Erythroblast (primary cell): Measurements from ENCODE around the gene SHMT2.
"Not testable (repeated sequence)": the region's sequence is repeated elsewhere in the genome, so short reads cannot be mapped to it uniquely, and the experiment has no call there.

ENCODE experiments used
- DNase-seq, 2 experiments: peaks; one replicate each; lab custom pipeline; 2025; lab: John Stamatoyannopoulos, UW
- GATA1 ChIP-seq: IDR thresholded peaks from 2 replicates; pipeline ENCODE4 v1.6.1; 2011; ENCODE audit warnings: low read depth, mild to moderate bottlenecking, control low read depth, low read length, moderate library complexity
- POLR2A ChIP-seq: IDR thresholded peaks from 2 replicates; pipeline ENCODE4 v1.6.1; 2011; ENCODE audit warnings: mild to moderate bottlenecking, low read length

Gene SHMT2

GRCh38 chr12:57278465-57279381 is 49.2 kb downstream of the SHMT2 start:
- TF ChIP-seq POLR2A (no peak), GATA1 (no peak)
- no peak for DNase-seq

- TF ChIP-seq GATA1 (no peak), POLR2A (no peak)
- peak; percentile 7 to 61 for DNase-seq
Observed at GRCh38 chr12:57280211-57281062, 50.9 kb downstream of the SHMT2 start.

GRCh38 chr12:57282073-57282472 is 52.6 kb downstream of the SHMT2 start:
- DNase-seq, result not testable (repeated sequence)
